ENCODE measurements around the gene CBLL2.
"Not testable (repeated sequence)": the region's sequence is repeated elsewhere in the genome, so short reads cannot be mapped to it uniquely, and the experiment has no call there.

CBLL2 gene, protein sequence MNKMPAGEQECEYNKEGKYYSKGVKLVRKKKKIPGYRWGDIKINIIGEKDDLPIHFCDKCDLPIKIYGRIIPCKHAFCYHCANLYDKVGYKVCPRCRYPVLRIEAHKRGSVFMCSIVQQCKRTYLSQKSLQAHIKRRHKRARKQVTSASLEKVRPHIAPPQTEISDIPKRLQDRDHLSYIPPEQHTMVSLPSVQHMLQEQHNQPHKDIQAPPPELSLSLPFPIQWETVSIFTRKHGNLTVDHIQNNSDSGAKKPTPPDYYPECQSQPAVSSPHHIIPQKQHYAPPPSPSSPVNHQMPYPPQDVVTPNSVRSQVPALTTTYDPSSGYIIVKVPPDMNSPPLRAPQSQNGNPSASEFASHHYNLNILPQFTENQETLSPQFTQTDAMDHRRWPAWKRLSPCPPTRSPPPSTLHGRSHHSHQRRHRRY

DNA sequence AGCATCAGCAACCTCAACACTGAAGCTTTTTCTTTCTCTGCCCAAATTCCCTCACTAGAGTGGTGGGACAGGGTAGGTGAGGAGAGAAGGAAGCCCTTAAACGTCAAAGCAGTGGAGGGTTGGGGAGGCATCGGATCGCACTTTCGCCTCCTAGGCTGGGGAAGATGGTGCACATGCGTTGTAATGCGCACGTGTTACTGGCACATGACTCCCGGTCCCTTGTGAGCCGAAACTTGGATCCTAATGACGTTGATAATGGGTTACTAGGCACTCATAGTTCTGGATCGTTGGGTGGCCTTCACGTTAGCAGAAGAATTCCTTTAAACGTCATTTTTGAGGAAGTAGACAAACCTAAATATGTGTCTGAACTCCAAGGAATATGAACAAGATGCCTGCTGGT is at the start of gene CBLL2:
TSS of gene CBLL2 (plus strand) at position 301 of the 400 bp plus-strand sequence. CDS start at position 380, 79 bp downstream.
- no peak for DNase-seq (ENCODE audit: low read depth)

DNA sequence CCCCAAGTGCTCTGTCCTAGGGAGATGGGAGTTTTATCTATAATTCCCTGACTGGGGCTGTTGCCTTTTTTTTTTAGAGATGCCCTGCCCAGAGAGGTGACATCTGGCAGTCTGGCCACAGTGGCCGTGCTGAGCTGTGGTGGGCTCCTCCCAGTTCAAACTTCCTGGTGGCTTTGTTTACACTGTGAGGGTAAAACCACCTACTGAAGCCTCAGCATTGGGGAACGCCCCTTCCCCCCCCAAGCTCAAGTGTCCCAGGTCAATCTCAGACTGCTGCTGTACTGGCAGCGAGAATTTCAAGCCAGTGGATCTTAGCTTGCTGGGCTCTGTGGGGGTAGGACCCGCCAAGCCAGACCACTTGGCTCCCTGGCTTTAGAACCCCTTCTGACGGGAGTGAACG is 38.3 kb upstream of the CBLL2 start:
- no peak for DNase-seq (ENCODE audit: low read depth)

DNA sequence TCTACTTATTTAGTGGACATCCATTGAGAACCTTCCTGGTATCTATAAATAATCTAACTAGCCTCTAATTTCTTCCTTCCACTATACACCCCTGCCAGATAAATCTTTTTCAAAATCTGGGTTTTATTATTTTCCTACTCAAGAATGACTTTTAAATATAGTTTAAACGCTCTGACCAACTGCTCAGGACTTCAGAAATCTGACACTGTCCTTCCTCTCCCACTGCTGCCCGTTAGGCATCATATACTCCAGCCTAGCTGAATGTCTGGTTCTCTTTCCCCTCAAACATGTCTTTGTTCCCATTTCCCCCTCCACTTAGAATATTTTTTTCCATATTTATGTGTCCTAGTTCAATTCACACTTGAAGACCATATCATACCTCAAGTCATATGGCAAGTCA is 35.2 kb upstream of the CBLL2 start:
- no peak for DNase-seq (ENCODE audit: low read depth)

DNA sequence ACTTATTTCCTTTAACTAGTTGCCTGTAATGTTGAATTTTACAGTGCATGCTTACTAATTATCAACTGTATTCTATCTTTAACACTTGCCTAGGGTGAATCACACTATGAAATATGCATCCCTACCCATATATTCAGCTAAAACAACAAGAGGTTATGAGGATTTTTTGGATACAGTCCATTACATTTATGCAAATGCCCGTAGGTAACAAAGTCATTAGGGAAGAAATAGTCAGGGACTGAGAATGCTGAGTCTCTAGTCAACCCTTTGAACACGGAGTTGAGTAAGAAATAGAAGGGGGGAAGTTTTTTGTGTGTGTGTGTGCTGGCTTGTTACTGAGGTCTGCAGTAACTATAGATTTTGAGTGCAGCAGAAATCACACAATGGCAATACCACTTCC is 26.1 kb upstream of the CBLL2 start:
- DNase-seq (ENCODE audit: low read depth), result no peak

DNA sequence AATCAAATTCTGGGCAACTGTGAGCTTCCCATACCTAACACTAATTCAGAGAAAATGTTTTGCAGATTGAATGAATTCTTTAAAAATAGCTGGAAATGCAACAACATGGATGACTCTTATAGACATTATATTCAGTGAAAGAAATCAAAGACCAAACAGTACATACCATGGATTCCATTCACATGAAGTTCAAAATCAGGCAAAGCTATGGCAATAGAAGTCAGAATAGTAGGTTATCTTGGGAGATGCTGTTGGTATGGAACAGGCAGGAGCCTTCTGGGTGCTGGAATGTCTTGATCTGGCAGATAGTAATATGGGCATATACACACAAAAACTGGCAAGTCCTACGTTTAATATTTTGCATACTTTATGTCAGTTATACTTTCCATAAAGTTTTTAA is 25.5 kb upstream of the CBLL2 start:
- no peak for DNase-seq (ENCODE audit: low read depth)

DNA sequence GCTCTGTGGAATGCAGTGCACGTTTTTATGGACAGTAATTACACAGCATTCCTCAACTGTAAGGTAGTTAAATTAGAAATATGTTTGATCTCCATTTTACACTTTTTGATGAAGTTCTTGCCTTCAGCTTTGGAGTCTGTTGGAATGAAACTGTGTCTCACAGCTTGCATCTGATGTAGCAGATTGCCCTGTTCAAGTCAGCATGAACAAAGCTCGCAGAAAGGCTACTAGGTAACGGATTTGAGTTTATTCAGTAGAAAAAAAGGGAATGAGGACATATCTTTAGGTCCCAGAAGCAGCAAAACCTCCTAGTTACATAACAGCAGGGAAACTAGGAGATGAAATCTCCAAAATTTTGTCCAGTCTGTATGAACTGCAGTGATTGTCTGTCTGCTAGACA is 24.3 kb upstream of the CBLL2 start:
- DNase-seq (ENCODE audit: low read depth), result no peak

DNA sequence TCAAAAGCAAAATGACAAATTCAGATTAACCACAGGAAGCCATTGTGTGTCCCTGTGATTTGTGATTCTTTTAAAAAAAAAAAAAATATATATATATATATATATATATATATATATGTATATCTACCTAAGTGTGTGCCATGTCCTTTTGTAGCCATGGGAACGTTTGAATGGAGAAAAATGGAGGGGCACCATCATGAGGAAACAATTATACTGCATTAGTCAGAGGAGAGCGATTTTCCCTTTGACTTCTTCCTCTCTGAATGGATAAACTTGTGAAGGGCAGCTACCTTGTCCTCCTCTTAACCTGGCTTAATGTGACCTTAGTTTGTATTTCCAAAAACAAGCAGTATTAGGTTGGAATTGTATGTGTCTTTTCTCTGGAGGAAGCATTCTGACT is 23.3 kb upstream of the CBLL2 start:
- no peak for DNase-seq (ENCODE audit: low read depth)

DNA sequence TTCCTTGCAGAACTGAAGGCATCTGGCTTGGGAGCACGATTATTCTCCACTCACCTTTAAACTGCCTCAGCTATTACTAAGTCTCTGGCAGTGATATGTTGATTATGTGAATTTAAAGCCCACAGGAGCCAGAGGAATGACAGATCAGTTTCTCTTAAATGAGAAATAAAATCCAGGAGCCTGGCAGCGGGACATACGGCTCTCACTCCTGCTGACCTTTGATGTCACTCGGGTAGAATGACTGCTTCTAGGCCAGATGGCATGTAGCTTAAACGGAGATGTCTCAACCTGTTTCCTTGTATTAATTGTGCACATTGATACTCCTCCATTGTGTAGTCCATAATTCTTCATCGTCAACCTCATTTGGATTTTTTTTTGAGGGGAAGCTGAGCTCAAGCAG is 4.0 kb upstream of the CBLL2 start:
- no peak for DNase-seq (ENCODE audit: low read depth)

DNA sequence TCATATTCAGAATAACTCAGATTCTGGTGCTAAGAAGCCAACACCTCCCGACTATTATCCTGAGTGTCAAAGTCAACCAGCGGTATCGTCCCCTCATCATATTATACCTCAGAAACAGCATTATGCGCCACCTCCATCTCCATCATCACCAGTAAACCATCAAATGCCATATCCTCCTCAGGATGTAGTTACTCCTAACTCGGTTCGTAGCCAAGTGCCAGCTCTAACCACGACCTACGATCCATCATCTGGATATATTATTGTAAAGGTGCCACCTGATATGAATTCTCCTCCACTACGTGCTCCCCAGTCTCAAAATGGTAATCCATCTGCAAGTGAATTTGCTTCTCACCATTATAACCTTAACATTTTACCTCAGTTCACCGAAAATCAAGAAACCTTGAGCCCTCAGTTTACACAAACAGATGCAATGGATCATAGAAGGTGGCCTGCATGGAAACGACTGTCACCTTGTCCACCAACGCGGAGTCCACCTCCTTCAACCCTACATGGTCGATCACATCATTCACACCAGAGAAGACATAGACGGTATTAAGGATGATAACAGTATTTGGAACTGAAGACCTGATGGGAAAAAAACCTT is 1.1 kb downstream of the CBLL2 start:
- DNase-seq (ENCODE audit: low read depth), result no peak

DNA sequence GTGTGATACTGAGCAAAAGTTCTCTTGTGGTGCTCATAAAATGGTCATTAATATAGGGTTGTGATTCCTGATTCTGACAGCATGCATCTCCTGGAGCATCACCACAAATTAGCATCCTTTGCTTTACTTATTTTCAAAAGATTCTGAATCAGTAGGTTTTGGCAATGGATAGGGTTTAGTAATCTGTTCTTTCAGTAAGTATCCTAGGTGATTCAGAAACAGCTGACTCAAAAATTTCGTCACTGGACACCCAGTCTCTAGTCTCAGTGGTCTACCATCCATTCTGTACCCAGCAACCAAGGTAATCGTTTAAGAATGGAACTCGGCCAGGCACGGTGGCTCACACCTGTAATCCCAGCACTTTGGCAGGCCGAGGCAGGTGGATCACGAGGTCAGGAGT is 4.1 kb downstream of the CBLL2 start:
- DNase-seq (ENCODE audit: low read depth), result no peak

DNA sequence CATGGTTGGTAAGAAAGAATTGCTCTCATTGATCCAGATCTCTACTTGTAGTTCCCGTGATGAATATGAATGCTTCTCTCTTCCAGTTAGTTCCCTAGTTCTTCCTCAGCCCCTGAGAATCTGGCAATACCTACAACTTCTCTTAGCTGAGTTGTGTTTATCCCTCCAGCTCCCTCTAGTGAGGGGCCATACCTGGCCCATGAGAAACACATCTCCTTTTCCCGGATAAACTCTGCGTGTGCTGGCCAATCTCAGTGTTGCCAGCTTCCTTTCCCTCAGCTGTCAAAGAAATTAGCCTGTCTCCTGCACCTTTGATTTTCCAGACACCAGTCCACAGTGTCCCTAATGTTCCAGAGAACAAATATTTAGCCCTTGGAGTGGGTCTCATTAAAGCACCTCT is 5.7 kb downstream of the CBLL2 start:
- DNase-seq (ENCODE audit: low read depth), result no peak

DNA sequence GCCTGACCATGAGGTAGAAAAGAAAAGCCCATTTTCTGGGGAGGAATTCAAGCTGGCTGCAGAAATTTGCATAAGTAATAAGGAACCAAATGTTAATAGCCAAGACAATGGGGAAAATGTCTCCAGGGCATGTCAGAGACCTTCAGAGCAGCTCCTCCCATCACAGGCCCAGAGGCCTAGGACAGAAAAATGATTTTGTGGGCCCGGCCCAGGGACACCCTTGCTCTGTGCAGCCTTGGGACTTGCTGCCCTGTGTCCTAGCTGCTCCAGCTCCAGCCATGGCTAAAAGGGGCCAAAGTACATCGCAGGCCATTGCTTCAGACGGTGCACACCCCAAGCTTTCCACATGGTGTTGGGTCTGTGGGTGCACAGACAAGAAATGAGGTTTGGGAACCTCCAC is 16.5 kb downstream of the CBLL2 start:
- not testable (repeated sequence) for DNase-seq (ENCODE audit: low read depth)

DNA sequence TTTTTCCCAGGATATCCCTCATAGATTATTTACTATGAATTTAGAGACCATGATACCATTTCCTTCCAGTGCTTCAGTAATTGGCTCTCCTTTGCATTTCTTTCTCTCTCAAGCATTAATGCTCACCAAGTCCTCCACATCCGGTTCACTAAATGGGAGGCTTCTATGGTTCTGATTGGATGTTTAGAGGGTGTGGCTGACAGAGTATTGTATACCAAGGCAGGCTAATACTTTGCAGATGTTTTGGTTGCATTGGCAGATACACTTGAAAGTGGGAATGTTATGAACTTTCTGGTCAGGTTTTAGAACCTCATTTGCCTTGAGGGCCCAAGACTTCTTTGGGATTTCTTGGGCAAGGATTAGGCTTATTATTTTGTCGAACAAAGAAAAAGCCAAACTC is 24.2 kb downstream of the CBLL2 start:
- no peak for DNase-seq (ENCODE audit: low read depth)

DNA sequence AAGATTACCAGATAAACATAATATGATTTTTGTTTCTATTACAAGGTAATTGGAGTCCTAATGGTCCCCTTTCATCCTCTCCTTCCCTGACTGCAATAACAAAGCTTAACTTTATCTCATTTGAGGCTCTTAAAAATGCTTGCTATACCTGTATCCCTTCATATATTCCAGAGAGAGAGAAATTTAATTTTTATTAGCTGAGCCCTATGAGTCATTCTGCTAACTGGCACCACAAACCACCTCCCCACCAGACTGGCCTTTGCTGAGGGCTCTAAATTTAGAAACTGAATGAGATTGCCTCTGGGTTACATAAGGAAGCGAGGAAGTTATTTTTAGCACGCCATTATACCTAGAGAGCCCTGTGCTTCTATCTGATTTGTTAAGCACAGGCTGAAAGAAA is 27.4 kb downstream of the CBLL2 start:
- DNase-seq (ENCODE audit: low read depth), result no peak

DNA sequence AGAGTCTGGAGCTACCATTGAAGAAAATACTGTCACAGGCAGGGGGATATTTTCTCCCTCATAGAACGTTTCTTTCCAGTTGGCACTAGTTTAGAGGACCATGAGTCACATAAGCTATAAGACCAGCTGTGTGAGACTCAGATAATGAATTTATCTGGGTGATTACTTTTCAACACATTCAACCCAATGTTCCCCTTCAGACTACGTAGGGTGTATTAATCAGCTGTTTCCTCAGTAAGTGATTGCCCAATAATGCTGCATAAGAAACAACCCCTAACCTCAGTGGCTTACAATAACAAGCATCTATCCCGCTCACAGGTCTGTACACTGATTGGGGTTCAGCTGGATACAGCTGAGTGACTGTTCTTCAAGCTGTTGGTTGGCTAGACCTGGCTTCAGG is 38.1 kb downstream of the CBLL2 start:
- DNase-seq (ENCODE audit: low read depth), result no peak

DNA sequence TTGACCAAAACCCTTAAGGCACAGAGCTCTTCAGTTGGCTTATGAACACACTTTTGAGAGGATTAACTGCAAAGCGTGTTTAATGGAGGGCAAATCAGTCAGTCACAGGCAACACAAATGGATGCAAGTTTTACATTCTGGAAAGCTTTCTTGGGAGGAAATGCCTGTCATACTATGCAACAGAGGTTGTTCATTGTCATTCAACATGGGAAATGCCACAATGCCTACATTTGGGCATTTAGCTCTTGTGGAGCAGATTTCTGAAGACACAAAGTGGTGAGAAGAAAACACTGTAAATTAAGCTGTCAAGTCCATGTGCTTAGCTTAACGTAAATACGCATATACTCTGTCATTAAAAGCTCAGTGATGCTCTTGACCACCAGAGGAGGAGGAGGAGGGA is 41.1 kb downstream of the CBLL2 start:
- no peak for DNase-seq (ENCODE audit: low read depth)

DNA sequence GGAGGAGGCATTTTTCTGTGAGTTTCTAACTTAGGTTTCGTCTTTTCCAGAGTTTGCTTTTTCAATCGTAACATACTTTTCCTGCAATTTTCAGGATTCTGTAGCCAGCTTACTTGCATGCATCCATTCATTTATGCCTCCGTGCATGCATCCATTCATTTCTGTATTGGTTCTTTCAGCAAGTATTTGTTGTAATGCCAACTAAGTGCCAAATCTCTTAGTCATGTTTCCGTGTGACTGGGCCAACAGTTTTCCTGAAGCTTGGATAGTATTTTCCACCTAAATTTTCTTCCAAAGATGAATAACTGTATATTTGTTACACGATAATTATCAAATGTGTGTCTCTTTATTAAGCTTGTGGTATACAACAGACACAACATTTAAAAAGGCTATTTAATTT is 41.5 kb downstream of the CBLL2 start:
- no peak for DNase-seq (ENCODE audit: low read depth)

DNA sequence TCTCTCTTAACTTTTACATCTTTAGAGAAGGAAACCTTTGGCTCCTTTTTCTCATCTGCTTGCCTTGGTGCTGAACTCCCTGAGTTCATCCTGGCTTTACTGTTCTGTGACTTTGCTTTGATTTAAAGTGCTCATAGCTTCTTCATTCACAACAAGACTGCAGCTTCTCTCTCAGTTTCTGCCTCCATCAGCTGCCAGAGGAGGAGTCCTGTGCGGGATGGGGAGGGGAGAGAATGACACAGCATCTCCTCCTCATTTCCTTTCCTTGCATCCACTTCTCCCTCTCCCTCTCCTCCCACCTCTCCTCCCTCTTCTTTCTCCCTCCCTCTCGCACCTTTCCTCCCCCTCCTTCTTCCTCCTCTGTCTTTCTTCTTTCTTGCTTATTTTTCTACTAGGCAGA is 42.0 kb downstream of the CBLL2 start:
- DNase-seq (ENCODE audit: low read depth), result no peak

DNA sequence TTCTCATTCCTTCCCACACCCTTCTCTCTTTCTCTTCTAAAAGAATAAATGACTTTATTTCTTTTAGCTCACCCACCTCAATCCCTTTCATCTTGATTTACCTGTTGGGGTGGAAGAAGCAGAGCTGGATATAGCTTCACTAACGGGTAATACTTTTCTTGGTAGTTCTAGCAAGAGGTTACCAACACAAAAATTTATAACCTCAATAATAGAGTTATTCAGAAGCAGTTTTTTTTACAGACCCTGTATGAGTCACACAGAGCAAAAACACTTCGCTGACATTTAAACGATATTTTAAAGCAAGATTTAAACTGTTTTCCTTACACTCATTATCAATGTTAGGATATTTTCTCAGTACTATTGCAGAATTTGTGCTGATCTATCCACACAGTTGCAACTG is 42.4 kb downstream of the CBLL2 start:
- no peak for DNase-seq (ENCODE audit: low read depth)

DNA sequence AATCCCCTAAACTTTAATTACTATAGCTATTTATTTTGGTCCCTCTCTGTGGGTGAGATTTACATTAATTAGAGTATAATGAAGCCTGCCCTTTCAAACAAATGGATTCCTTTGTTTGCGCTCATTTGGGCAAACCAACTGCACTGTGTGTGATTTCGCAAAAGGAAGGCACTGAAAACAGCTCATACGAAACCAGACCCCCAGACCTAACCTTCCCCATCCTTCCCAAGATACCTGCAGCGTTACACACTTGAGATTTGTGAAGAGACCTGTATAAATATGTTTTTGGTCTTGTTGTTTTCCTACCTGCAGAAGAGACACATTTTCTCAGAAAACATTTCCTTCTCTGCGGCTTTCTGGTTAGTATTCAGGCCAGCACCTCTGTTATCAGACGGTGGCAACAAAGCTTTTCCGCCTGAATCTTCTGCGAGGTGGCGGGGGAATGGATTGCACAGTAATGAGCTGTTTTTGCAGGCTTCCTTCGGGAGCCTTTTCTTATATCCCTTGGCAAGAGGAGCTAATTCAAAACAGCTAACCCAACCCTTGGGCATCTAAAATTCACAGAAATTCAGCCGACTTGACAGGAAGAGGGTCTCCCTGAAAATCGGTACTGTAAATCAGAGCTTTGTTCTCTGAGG is 47.6 kb downstream of the CBLL2 start:
- no peak for DNase-seq (ENCODE audit: low read depth)

DNA sequence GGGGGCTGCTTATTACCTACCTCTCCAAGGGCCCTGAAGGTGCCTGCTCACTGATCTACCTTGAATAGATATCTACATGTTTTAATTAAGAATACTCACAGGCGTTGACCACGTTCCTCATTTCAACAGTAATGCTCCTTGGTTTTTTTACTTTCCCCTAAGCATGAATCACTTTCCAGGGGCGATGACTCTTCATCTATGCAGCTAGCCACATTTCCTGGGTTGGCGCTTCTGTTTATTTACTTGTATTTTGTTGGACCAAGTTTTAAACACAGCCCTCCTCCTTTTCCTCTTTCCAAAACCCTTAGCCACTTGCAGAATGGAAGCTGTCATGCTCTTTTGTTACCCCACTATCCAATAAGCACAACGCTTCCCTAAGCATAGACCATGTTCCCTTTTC is 50.8 kb downstream of the CBLL2 start:
- DNase-seq (ENCODE audit: low read depth), result no peak
